ENCODE data around the gene TBC1D5.
"Not testable (repeated sequence)": the region's sequence is repeated elsewhere in the genome, so short reads cannot be mapped to it uniquely, and the experiment has no call there.

GRCh38 chr3:17735362-17735761, 7.1 kb downstream of the TBC1D5 start:
- not testable (repeated sequence) for TF ChIP-seq POLR2A (IDR thresholded peaks at IDR 0.05; ENCODE audit: control extremely low read depth in 1 of 2, low read depth in 2 of 2, low read length in 2 of 2); KDM5A (IDR thresholded peaks at IDR 0.05; ENCODE audit: low read length); HDAC2 (IDR thresholded peaks at IDR 0.05; ENCODE audit: borderline replicate concordance in 1 of 2, low read depth in 2 of 2, low read length in 2 of 2); JUND (IDR thresholded peaks at IDR 0.05; ENCODE audit: low read length); MAX (IDR thresholded peaks at IDR 0.05)
- TF ChIP-seq, protein P1, sequence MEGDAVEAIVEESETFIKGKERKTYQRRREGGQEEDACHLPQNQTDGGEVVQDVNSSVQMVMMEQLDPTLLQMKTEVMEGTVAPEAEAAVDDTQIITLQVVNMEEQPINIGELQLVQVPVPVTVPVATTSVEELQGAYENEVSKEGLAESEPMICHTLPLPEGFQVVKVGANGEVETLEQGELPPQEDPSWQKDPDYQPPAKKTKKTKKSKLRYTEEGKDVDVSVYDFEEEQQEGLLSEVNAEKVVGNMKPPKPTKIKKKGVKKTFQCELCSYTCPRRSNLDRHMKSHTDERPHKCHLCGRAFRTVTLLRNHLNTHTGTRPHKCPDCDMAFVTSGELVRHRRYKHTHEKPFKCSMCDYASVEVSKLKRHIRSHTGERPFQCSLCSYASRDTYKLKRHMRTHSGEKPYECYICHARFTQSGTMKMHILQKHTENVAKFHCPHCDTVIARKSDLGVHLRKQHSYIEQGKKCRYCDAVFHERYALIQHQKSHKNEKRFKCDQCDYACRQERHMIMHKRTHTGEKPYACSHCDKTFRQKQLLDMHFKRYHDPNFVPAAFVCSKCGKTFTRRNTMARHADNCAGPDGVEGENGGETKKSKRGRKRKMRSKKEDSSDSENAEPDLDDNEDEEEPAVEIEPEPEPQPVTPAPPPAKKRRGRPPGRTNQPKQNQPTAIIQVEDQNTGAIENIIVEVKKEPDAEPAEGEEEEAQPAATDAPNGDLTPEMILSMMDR (IDR thresholded peaks at IDR 0.05; ENCODE audit: control extremely low read depth in 1 of 3, insufficient read depth in 1 of 3, low read depth in 1 of 3, low read length in 3 of 3), result not testable (repeated sequence)
